COLO829 (cell line): ENCODE data around the gene INSC.

Experiments
- DNase-seq: peaks from one replicate; pipeline ENCODE4 v3.0.0; 2012; ENCODE audit warnings: low spot score

Gene INSC

GRCh38 chr11:15223318-15223717, 108.6 kb downstream of the INSC start:
- DNase-seq: peak; percentile 11

GRCh38 chr11:15224466-15224865, 109.7 kb downstream of the INSC start:
- DNase-seq: no peak

- no peak for DNase-seq
Observed at GRCh38 chr11:15227011-15227410, 112.3 kb downstream of the INSC start.

GRCh38 chr11:15228331-15228849, 113.7 kb downstream of the INSC start:
- DNase-seq: no peak

- no peak for DNase-seq
Observed at GRCh38 chr11:15229069-15229468, 114.3 kb downstream of the INSC start.

- DNase-seq: no peak
Observed at GRCh38 chr11:15232496-15232895, 117.8 kb downstream of the INSC start.

- no peak for DNase-seq
Observed at GRCh38 chr11:15233371-15234165, 118.8 kb downstream of the INSC start.

- no peak for DNase-seq
Observed at GRCh38 chr11:15234796-15235195, 120.1 kb downstream of the INSC start.

GRCh38 chr11:15236559-15236958, 121.8 kb downstream of the INSC start:
- DNase-seq: no peak

GRCh38 chr11:15238856-15239255, 124.1 kb downstream of the INSC start:
- DNase-seq: no peak

- DNase-seq: no peak
Observed at GRCh38 chr11:15248749-15249148, 134.0 kb downstream of the INSC start.

- peak; percentile 67 for DNase-seq
Observed at GRCh38 chr11:15258433-15259165, 143.9 kb downstream of the INSC start.

- DNase-seq: no peak
Observed at GRCh38 chr11:15266999-15267398, 152.3 kb downstream of the INSC start.

GRCh38 chr11:15268598-15268997, 153.9 kb downstream of the INSC start:
- no peak for DNase-seq

- peak; percentile 79 for DNase-seq
Observed at GRCh38 chr11:15275141-15275540, 160.4 kb downstream of the INSC start.

GRCh38 chr11:15276621-15277020, 161.9 kb downstream of the INSC start:
- DNase-seq: peak; percentile 33

GRCh38 chr11:15278128-15278527, 163.4 kb downstream of the INSC start:
- peak; percentile 81 for DNase-seq

- DNase-seq: no peak
Observed at GRCh38 chr11:15280393-15280792, 165.7 kb downstream of the INSC start.

- no peak for DNase-seq
Observed at GRCh38 chr11:15282754-15283153, 168.0 kb downstream of the INSC start.

- no peak for DNase-seq
Observed at GRCh38 chr11:15286465-15286864, 171.7 kb downstream of the INSC start.

- no peak for DNase-seq
Observed at GRCh38 chr11:15288863-15289262, 174.1 kb downstream of the INSC start.

- DNase-seq: no peak
Observed at GRCh38 chr11:15289723-15290122, 175.0 kb downstream of the INSC start.

- no peak for DNase-seq
Observed at GRCh38 chr11:15291885-15292284, 177.2 kb downstream of the INSC start.
